Pancreas (tissue), 10 donors: ENCODE measurements around the gene EFHD2. TPM values are rescaled to one million over a fixed set of nuclear protein-coding genes. Genes with fewer than 3 reads are reported as not detected.

Source experiments
- ATAC-seq, 4 donors: fragments of 200-7000 bp; cut with Tn5 transposase; one replicate each; pipeline versions ENCODE4 v1.8.0 to v1.9.1; 2020; ENCODE audit warnings: mild to moderate bottlenecking in 4 of 4, moderate library complexity in 4 of 4
- DNase-seq, 6 donors: peaks; one replicate each; pipeline ENCODE4 v3.0.0-alpha.2; 2020
- FAIRE-seq: peaks from 2 replicates; lab custom pipeline; 2012; peaks lifted over from hg19 to GRCh38; lab: Jason Lieb, UNC
- H3K27ac ChIP-seq, 4 donors: fragments of 200-600 bp; sonication (generic); 1 replicate in 3 of 4; 2 replicates in 1 of 4; pipeline versions ENCODE4 v1.5.0 to v1.8.0; 2020
- H3K27me3 ChIP-seq, 4 donors: fragments of 200-600 bp; one replicate each; pipeline ENCODE4 v1.8.0; 2021
- H3K36me3 ChIP-seq, 3 donors: fragments of 200-600 bp; sonication (generic) in 1 of 3; one replicate each; pipeline versions ENCODE4 v1.5.0 to v1.8.0; 2020 to 2021
- H3K4me1 ChIP-seq, 3 donors: fragments of 200-600 bp; one replicate each; pipeline ENCODE4 v1.8.0; 2021
- H3K4me3 ChIP-seq, 4 donors: fragments of 200-600 bp; sonication (generic) in 2 of 4; one replicate each; pipeline versions ENCODE4 v1.5.0 to v1.8.0; 2020 to 2021
- H3K9me3 ChIP-seq, 4 donors: fragments of 200-600 bp; one replicate each; pipeline ENCODE4 v1.8.0; 2021
- CTCF ChIP-seq, 4 donors: fragments of 200-600 bp; sonication (generic) in 3 of 4; IDR thresholded peaks; one replicate each; pipeline versions ENCODE4 v1.5.0 to v1.8.0; 2021; ENCODE audit warnings: antibody characterized with exemption in 4 of 4
- WGBS, 2 donors: extraction: QIAGEN DNeasy Blood & Tissue Kit; methylation state at CpG; one replicate each; pipeline ENCODE4 v1.1.7; 2013; 5-methylcytosine and 5-hydroxymethylcytosine counted together
- intact Hi-C, 3 donors: fragments of 100-400 bp; cut with DNase I; formaldehyde crosslinking; loops; one replicate each; pipeline versions ENCODE4 v1.11.1 to v1.14.2; 2022
- polyA plus RNA-seq, 2 donors: library from polyadenylated mRNA; stranded (reverse); fragments of 200-250 nt; gene quantifications; one replicate each; pipeline ENCODE4 v1.2.3, GENCODE V29; 2013
- total RNA-seq, 6 donors: library from RNA; stranded (reverse); fragmentation: NEBNext Ultra II Directional in 4 of 6; extraction: Animal tissue kit (Norgen Biotek cat#: 25700) in 4 of 6; gene quantifications; one replicate each; pipeline versions ENCODE4 v1.2.1 to v1.2.4, GENCODE V29; 2021 to 2023
- donor health status: healthy with polysubstance abuse.
- donor health status: DM: no; HTN: no; CAD: no; lungs with moderate emphysema.
- donor health status: DM: no; HTN: no; CAD: no.
- donor health status: control.
- donor health status: control.
- donor health status: Bipolar disorder and iron deficiency.
- donor health status: DM: yes; HTN: yes; CAD: no.
- donor health status: DM: no; HTN: no; CAD: no.
- donor health status: DM: no; HTN: no; CAD: no.
- donor health status: DM: yes; HTN: yes; CAD: no.

The EFHD2 gene
- total and polyA plus RNA-seq, 8 donors = 30.5 to 47.4 (median 38.8) TPM

GRCh38 chr1:15441247-15441646, 31.6 kb downstream of the EFHD2 start:
- Histone ChIP-seq H3K36me3 (no peaks in the 10 kb centered on the region), H3K27me3 (no peaks in the 10 kb centered on the region), H3K27ac (peak overlapping the region; percentile 13 to 77 (median 66)), H3K4me1 (peaks cover 4 to 13% (median 12%) of the 10 kb centered on the region in 3 donors), H3K4me3 (peak overlapping the region in 3 of 4 donors; percentile 38 to 51 (median 46)), H3K9me3 (no peaks in the 10 kb centered on the region)
- TF ChIP-seq CTCF (IDR thresholded peaks at IDR 0.05) = no peak
- peak in 1 of 6 donors; percentile 56 for DNase-seq
- intact Hi-C loops = no loop called here
- peak; percentile 1 to 21 (median 12) for ATAC-seq
- no peak for FAIRE-seq
- WGBS, 2 donors = 44 to 47% methylated on average over 6 of the region's 6 CpGs

- FAIRE-seq = no peak
- Histone ChIP-seq H3K4me3 (peak overlapping the region in 3 of 4 donors; percentile 19 to 51 (median 46)), H3K27me3 (no peaks in the 10 kb centered on the region), H3K36me3 (no peaks in the 10 kb centered on the region), H3K9me3 (no peaks in the 10 kb centered on the region), H3K4me1 (peaks cover 2 to 12% (median 5%) of the 10 kb centered on the region in 3 donors), H3K27ac (peak overlapping the region in 2 of 4 donors; percentile 50)
- no peak for TF ChIP-seq CTCF (IDR thresholded peaks at IDR 0.05)
- intact Hi-C loops = no loop called here
- DNase-seq = peak in 1 of 6 donors; percentile 71
- 45 to 48% methylated on average over 8 of the region's 8 CpGs for WGBS, 2 donors
- no peak for ATAC-seq
Observed at GRCh38 chr1:15442119-15442518, 32.4 kb downstream of the EFHD2 start.

DNA sequence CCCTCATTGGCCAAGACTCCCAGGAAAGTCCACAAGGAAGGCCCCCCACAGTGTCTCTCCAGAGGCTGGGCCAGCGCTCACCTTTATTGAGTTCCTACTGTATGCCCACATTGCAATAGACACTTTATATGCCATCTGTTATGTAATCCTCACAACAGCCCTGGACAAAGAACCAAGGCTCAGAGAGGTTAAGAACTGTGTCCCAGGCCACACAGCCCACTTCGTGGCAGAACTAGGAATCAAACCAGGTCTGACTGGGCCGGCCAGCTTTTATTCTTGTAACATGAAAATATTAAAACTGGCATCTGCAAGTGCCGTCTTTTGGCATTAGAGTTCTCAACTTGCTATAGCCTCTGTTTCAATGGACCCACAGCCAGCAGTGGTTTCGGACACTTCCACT, 33.1 kb downstream of the EFHD2 start:
- Histone ChIP-seq H3K27ac (peak overlapping the region in 2 of 4 donors; percentile 50), H3K4me3 (peak overlapping the region in 3 of 4 donors; percentile 19 to 51 (median 46)), H3K4me1 (peaks cover 0 to 7% (median 0%) of the 10 kb centered on the region in 3 donors), H3K36me3 (no peaks in the 10 kb centered on the region), H3K27me3 (no peaks in the 10 kb centered on the region), H3K9me3 (no peaks in the 10 kb centered on the region)
- WGBS, 2 donors = 45 to 51% methylated on average over 5 of the region's 5 CpGs
- FAIRE-seq (no peak), ATAC-seq (no peak), DNase-seq (no peak)
- TF ChIP-seq CTCF (IDR thresholded peaks at IDR 0.05) = no peak
- intact Hi-C loops = no loop called here

- Histone ChIP-seq H3K27ac (peak overlapping the region in 1 of 4 donors; percentile 50), H3K4me1 (peaks cover 0 to 4% (median 0%) of the 10 kb centered on the region in 3 donors), H3K36me3 (no peaks in the 10 kb centered on the region), H3K27me3 (no peaks in the 10 kb centered on the region), H3K9me3 (no peaks in the 10 kb centered on the region), H3K4me3 (no peak overlapping the region)
- intact Hi-C loops = no loop called here
- 42 to 50% methylated on average over 5 of the region's 5 CpGs for WGBS, 2 donors
- no peak for TF ChIP-seq CTCF (IDR thresholded peaks at IDR 0.05)
- peak in 1 of 6 donors; percentile 69 for DNase-seq
- ATAC-seq = no peak
- no peak for FAIRE-seq
Observed at GRCh38 chr1:15443281-15443680, 33.6 kb downstream of the EFHD2 start.
